Measurements from ENCODE around the gene NMNAT2.

DNA sequence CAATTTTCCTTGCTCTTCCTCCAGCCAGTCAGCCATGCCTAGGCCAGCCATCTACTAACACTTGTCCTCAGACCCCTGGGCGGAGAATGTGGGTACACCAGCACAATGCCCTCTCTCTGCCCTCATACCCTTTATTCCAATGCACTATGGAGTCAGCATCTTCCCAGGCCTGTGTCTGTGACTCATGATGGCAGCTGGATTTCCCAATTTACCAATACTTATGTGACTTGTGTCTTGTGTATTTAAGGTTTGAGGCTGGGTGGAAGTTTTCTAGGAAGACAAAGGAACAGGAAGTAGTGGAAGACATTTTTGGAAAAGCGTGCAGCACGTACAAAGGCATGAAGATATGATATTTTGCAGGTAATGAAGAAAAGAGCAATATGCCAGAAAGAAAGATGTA is 114.3 kb downstream of the NMNAT2 start:
- TF ChIP-seq, protein P1, sequence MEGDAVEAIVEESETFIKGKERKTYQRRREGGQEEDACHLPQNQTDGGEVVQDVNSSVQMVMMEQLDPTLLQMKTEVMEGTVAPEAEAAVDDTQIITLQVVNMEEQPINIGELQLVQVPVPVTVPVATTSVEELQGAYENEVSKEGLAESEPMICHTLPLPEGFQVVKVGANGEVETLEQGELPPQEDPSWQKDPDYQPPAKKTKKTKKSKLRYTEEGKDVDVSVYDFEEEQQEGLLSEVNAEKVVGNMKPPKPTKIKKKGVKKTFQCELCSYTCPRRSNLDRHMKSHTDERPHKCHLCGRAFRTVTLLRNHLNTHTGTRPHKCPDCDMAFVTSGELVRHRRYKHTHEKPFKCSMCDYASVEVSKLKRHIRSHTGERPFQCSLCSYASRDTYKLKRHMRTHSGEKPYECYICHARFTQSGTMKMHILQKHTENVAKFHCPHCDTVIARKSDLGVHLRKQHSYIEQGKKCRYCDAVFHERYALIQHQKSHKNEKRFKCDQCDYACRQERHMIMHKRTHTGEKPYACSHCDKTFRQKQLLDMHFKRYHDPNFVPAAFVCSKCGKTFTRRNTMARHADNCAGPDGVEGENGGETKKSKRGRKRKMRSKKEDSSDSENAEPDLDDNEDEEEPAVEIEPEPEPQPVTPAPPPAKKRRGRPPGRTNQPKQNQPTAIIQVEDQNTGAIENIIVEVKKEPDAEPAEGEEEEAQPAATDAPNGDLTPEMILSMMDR (IDR thresholded peaks at IDR 0.05): no peak
- TF ChIP-seq POLR2A (IDR thresholded peaks at IDR 0.05): no peak

Data from body of pancreas (tissue), 4 donors.